KBM-7 (cell line): ENCODE results near the gene AGGF1.
"Not testable (repeated sequence)": the region's sequence is repeated elsewhere in the genome, so short reads cannot be mapped to it uniquely, and the experiment has no call there.

ENCODE experiments used
- DNase-seq: peaks from one replicate; pipeline ENCODE4 v3.0.0-alpha.2; 2015
- in situ Hi-C: fragments of 300-500 bp; cut with MboI; formaldehyde crosslinking; loops from 2 replicates; pipeline ENCODE4 v1.14.3; 2020; ENCODE audit warnings: low sequenced_read_pairs, low pct_unique_long_range_greater_than_20kb, mixed read lengths

AGGF1 gene

GRCh38 chr5:77022511-77023417, 7.4 kb upstream of the AGGF1 start:
- DNase-seq, result no peak
- in situ Hi-C loops, result no loop called here

GRCh38 chr5:77024490-77024889, 5.7 kb upstream of the AGGF1 start:
- in situ Hi-C loops, result no loop called here
- DNase-seq, result peak; percentile 11

GRCh38 chr5:77028631-77029375, 1.4 kb upstream of the AGGF1 start:
- in situ Hi-C loops, result no loop called here

GRCh38 chr5:77029376-77029885, 773 bp upstream of the AGGF1 start:
- in situ Hi-C loops, result no loop called here

More at GRCh38 chr5:77028631-77029375, 1.4 kb upstream of the AGGF1 start:
- DNase-seq, result no peak

GRCh38 chr5:77031891-77032290, 1.7 kb downstream of the AGGF1 start:
- in situ Hi-C loops, result no loop called here
- DNase-seq, result no peak

More at GRCh38 chr5:77029376-77029885, 773 bp upstream of the AGGF1 start:
- DNase-seq, result peak; percentile 8

GRCh38 chr5:77032635-77033034, 2.4 kb downstream of the AGGF1 start:
- no peak for DNase-seq
- in situ Hi-C loops, result no loop called here

GRCh38 chr5:77033338-77033737, 3.1 kb downstream of the AGGF1 start:
- DNase-seq, result no peak
- in situ Hi-C loops, result no loop called here

- DNase-seq, result no peak
- in situ Hi-C loops, result no loop called here
Measured at GRCh38 chr5:77035950-77036349, 5.7 kb downstream of the AGGF1 start.

- in situ Hi-C loops, result no loop called here
- no peak for DNase-seq
Measured at GRCh38 chr5:77046416-77047073, 16.3 kb downstream of the AGGF1 start.

GRCh38 chr5:77064040-77064439, 33.8 kb downstream of the AGGF1 start:
- DNase-seq, result no peak
- in situ Hi-C loops, result no loop called here

GRCh38 chr5:77065256-77065655, 35.1 kb downstream of the AGGF1 start:
- in situ Hi-C loops, result no loop called here
- no peak for DNase-seq

GRCh38 chr5:77066184-77066583, 36.0 kb downstream of the AGGF1 start:
- DNase-seq, result no peak
- in situ Hi-C loops, result no loop called here

GRCh38 chr5:77066823-77067442, 36.7 kb downstream of the AGGF1 start:
- in situ Hi-C loops, result no loop called here
- no peak for DNase-seq

- in situ Hi-C loops, result no loop called here
- DNase-seq, result no peak
Measured at GRCh38 chr5:77073667-77074066, 43.5 kb downstream of the AGGF1 start.

GRCh38 chr5:77074745-77075144, 44.5 kb downstream of the AGGF1 start:
- DNase-seq, result no peak
- in situ Hi-C loops, result no loop called here

GRCh38 chr5:77076961-77077828, 47.0 kb downstream of the AGGF1 start:
- in situ Hi-C loops, result no loop called here
- peak; percentile 65 for DNase-seq

- DNase-seq, result no peak
- in situ Hi-C loops, result no loop called here
Measured at GRCh38 chr5:77077829-77078176, 47.6 kb downstream of the AGGF1 start.

GRCh38 chr5:77080479-77080878, 50.3 kb downstream of the AGGF1 start:
- DNase-seq, in situ Hi-C loops: not testable (repeated sequence)
